Activated B cell treated with CpG ODN at 0.5 μM for 24 hours (primary cell): ENCODE data around the gene HDGFL3. TPM values are rescaled to one million over a fixed set of nuclear protein-coding genes. Genes with fewer than 3 reads are reported as not detected.
"Not testable (repeated sequence)": the region's sequence is repeated elsewhere in the genome, so short reads cannot be mapped to it uniquely, and the experiment has no call there.

ENCODE experiments used
- ATAC-seq: fragments of 200-7000 bp; cut with Tn5 transposase; one replicate; pipeline ENCODE4 v1.10.0; 2021; ENCODE audit warnings: low read depth, mild to moderate bottlenecking, moderate library complexity
- CTCF ChIA-PET: fragments of 350-600 bp; sonication (Branson Sonifier 250); formaldehyde crosslinking; loops from one replicate; lab custom pipeline; 2021; ENCODE audit warnings: antibody characterized with exemption; lab: Charles Lee
- POLR2A ChIA-PET: fragments of 350-600 bp; sonication (Branson Sonifier 250); formaldehyde crosslinking; loops from one replicate; lab custom pipeline; 2021; ENCODE audit warnings: antibody characterized with exemption; lab: Charles Lee
- DNase-seq: peaks from one replicate; pipeline ENCODE4 v3.0.0; 2022
- H3K27ac Mint-ChIP-seq: one replicate; pipeline ENCODE4 v1.8.0; 2020; ENCODE audit warnings: mixed read lengths
- H3K27me3 Mint-ChIP-seq: one replicate; pipeline ENCODE4 v1.8.0; 2021; ENCODE audit warnings: mixed read lengths
- H3K36me3 Mint-ChIP-seq: one replicate; pipeline ENCODE4 v1.8.0; 2021; ENCODE audit warnings: low read depth, mixed read lengths
- H3K4me1 Mint-ChIP-seq: one replicate; pipeline ENCODE4 v1.8.0; 2021; ENCODE audit warnings: mixed read lengths
- H3K4me3 Mint-ChIP-seq: one replicate; pipeline ENCODE4 v1.8.0; 2020; ENCODE audit warnings: mild to moderate bottlenecking, mixed read lengths
- H3K9me3 Mint-ChIP-seq: one replicate; pipeline ENCODE4 v1.8.0; 2020; ENCODE audit warnings: mixed read lengths
- intact Hi-C: fragments of 100-400 bp; cut with micrococcal nuclease; formaldehyde crosslinking; loops from one replicate; pipeline ENCODE4 v1.15.1; 2024
- total RNA-seq: library from RNA; stranded (reverse); gene quantifications from 2 replicates; pipeline ENCODE4 v1.2.3, GENCODE V29; 2022
- TF ChIP-seq, protein P1 (sequence below): fragments of 200-600 bp; IDR thresholded peaks from one replicate; pipeline ENCODE4 v1.8.0; 2022; ENCODE audit warnings: antibody characterized with exemption, mild to moderate bottlenecking

Gene HDGFL3
- total RNA-seq, 1 donor from 2014 or later = 1.8 TPM

- no peaks in the 10 kb centered on the region for H3K9me3 Mint-ChIP-seq
- ATAC-seq = no peak
- POLR2A ChIA-PET = no interaction called here
- H3K4me1 Mint-ChIP-seq = no peaks in the 10 kb centered on the region
- H3K4me3 Mint-ChIP-seq = no peak overlapping the region
- H3K36me3 Mint-ChIP-seq = no peaks in the 10 kb centered on the region
- no peak overlapping the region for H3K27ac Mint-ChIP-seq
- DNase-seq = no peak
- intact Hi-C loops = no loop called here
- TF ChIP-seq, protein P1, sequence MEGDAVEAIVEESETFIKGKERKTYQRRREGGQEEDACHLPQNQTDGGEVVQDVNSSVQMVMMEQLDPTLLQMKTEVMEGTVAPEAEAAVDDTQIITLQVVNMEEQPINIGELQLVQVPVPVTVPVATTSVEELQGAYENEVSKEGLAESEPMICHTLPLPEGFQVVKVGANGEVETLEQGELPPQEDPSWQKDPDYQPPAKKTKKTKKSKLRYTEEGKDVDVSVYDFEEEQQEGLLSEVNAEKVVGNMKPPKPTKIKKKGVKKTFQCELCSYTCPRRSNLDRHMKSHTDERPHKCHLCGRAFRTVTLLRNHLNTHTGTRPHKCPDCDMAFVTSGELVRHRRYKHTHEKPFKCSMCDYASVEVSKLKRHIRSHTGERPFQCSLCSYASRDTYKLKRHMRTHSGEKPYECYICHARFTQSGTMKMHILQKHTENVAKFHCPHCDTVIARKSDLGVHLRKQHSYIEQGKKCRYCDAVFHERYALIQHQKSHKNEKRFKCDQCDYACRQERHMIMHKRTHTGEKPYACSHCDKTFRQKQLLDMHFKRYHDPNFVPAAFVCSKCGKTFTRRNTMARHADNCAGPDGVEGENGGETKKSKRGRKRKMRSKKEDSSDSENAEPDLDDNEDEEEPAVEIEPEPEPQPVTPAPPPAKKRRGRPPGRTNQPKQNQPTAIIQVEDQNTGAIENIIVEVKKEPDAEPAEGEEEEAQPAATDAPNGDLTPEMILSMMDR = no peak
- H3K27me3 Mint-ChIP-seq = no peaks in the 10 kb centered on the region
- CTCF ChIA-PET = no interaction called here
These were observed 22.6 kb upstream of the HDGFL3 start for GRCh38 chr15:83230242-83230641.

DNA sequence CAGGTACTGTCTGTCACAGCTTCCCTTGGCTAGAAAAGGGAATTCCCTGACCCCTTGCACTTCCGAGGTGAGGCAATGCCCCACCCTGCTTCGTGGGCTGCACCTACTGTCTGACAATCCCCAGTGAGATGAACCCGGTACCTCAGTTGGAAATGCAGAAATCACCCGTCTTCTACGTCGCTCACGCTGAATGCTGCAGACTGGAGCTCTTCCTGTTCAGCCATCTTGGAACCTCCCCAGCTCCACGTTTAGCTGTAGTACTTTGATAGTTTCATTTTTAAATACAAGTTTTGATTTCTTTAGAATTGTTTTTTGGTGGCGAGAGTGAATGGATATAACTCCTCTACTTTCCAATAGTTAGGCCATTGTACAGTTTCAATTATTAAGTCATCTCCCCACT lies 17.8 kb upstream of the HDGFL3 start:
- TF ChIP-seq, protein P1 = no peak
- no peaks in the 10 kb centered on the region for H3K9me3 Mint-ChIP-seq
- POLR2A ChIA-PET = no interaction called here
- DNase-seq = no peak
- H3K36me3 Mint-ChIP-seq = no peaks in the 10 kb centered on the region
- H3K27me3 Mint-ChIP-seq = peaks cover 6% of the 10 kb centered on the region
- intact Hi-C loops = no loop called here
- no peak for ATAC-seq
- no peaks in the 10 kb centered on the region for H3K4me1 Mint-ChIP-seq
- H3K4me3 Mint-ChIP-seq = no peak overlapping the region
- no peak overlapping the region for H3K27ac Mint-ChIP-seq
- CTCF ChIA-PET = no interaction called here

DNA sequence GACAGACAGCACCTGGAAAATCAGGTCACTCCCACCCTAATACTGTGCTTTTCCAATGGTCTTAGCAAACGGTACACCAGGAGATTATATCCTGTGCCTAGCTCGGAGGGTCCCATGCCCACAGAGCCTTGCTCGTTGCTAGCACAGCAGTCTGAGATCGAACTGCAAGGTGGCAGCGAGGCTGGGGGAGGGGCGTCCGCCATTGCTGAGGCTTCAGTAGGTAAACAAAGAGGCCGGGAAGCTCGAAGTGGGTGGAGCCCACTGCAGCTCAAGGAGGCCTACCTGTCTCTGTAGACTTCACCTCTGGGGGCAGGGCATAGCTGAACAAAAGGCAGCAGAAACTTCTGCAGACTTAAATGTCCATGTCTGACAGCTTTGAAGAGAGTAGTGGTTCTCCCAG lies 14.2 kb upstream of the HDGFL3 start:
- CTCF ChIA-PET, H3K27ac Mint-ChIP-seq, intact Hi-C loops, ATAC-seq, POLR2A ChIA-PET, H3K4me1 Mint-ChIP-seq, H3K4me3 Mint-ChIP-seq, DNase-seq, H3K9me3 Mint-ChIP-seq, H3K36me3 Mint-ChIP-seq: not testable (repeated sequence)
- H3K27me3 Mint-ChIP-seq = peaks cover 19% of the 10 kb centered on the region

DNA sequence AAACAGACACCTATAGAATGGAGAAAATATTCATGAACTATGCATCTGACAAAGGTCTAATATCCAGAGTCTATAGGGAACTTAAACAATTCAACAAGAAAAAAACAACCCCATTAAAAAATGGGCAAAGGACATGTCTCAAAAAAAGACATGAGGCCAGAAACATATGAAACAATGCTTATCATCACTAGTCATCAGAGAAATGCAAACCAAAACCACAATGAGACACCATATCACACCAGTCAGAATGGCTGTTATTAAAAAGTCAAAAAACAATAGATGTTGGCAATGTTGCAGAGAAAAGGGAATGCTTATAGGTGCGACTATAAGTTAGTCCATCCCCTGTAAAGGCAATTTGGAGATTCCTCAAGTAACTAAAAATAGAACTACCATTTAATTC lies 11.4 kb upstream of the HDGFL3 start:
- ATAC-seq (no peak), DNase-seq (no peak)
- H3K27ac Mint-ChIP-seq = no peak overlapping the region
- peaks cover 25% of the 10 kb centered on the region for H3K27me3 Mint-ChIP-seq
- no peaks in the 10 kb centered on the region for H3K36me3 Mint-ChIP-seq
- no peaks in the 10 kb centered on the region for H3K9me3 Mint-ChIP-seq
- POLR2A ChIA-PET = no interaction called here
- TF ChIP-seq, protein P1 = no peak
- H3K4me1 Mint-ChIP-seq = no peaks in the 10 kb centered on the region
- intact Hi-C loops = no loop called here
- CTCF ChIA-PET = no interaction called here
- no peak overlapping the region for H3K4me3 Mint-ChIP-seq

- POLR2A ChIA-PET = no interaction called here
- no peak for ATAC-seq
- H3K9me3 Mint-ChIP-seq = no peaks in the 10 kb centered on the region
These were observed 7.7 kb upstream of the HDGFL3 start for GRCh38 chr15:83215306-83215705.

More at GRCh38 chr15:83215306-83215705, 7.7 kb upstream of the HDGFL3 start:
- Mint-ChIP-seq H3K27me3 (peaks cover 18% of the 10 kb centered on the region), H3K4me1 (no peaks in the 10 kb centered on the region), H3K36me3 (no peaks in the 10 kb centered on the region), H3K4me3 (no peak overlapping the region), H3K27ac (no peak overlapping the region)
- TF ChIP-seq, protein P1 = no peak
- CTCF ChIA-PET = no interaction called here
- no peak for DNase-seq
- intact Hi-C loops = no loop called here
